CD14-positive monocyte (primary cell): ENCODE data around the gene IPO8. TPM values are rescaled to one million over a fixed set of nuclear protein-coding genes. Genes with fewer than 3 reads are reported as not detected.

Experiments used
- DNase-seq, 3 donors: peaks; one replicate each; pipeline ENCODE4 v3.0.0-alpha.2; 2011 to 2022
- H2AFZ ChIP-seq: 2 replicates; pipeline ENCODE4 v1.6.0; 2012; ENCODE audit warnings: mild to moderate bottlenecking, low read depth, low read length, inconsistent platforms; ENCODE audit not compliant: insufficient read depth, poor library complexity, severe bottlenecking
- H3K27ac ChIP-seq, 2 donors: 1 replicate in 1 of 2; 2 replicates in 1 of 2; pipeline ENCODE4 v1.5.1; 2012 to 2013; ENCODE audit warnings: low read length in 2 of 2, control low read depth in 1 of 2, inconsistent platforms in 1 of 2, low read depth in 1 of 2, mild to moderate bottlenecking in 1 of 2
- H3K27me3 ChIP-seq, 2 donors: one replicate each; pipeline versions ENCODE4 v1.6.0 to v1.6.1; 2011 to 2013; ENCODE audit warnings: low read length in 2 of 2; ENCODE audit not compliant: control insufficient read depth in 2 of 2, insufficient read depth in 2 of 2
- H3K36me3 ChIP-seq, 2 donors: replicated peaks in 1 of 2; 1 replicate in 1 of 2; 2 replicates in 1 of 2; pipeline versions ENCODE4 v1.5.1 to v1.6.1; 2012 to 2013; ENCODE audit warnings: low read length in 2 of 2, control low read depth in 1 of 2, inconsistent platforms in 1 of 2, mild to moderate bottlenecking in 1 of 2; ENCODE audit not compliant: insufficient read depth in 2 of 2, control insufficient read depth in 1 of 2
- H3K4me1 ChIP-seq, 2 donors: 1 replicate in 1 of 2; 2 replicates in 1 of 2; pipeline versions ENCODE4 v1.5.1 to v1.6.1; 2012 to 2013; ENCODE audit warnings: low read length in 2 of 2, control low read depth in 1 of 2, inconsistent platforms in 1 of 2, mild to moderate bottlenecking in 1 of 2, moderate library complexity in 1 of 2; ENCODE audit not compliant: insufficient read depth in 2 of 2, control insufficient read depth in 1 of 2
- H3K4me2 ChIP-seq: replicated peaks from 2 replicates; pipeline ENCODE3; 2012; ENCODE audit warnings: low read length, moderate library complexity, mild to moderate bottlenecking; ENCODE audit not compliant: poor library complexity, severe bottlenecking; ENCODE audit errors: extremely low read depth
- H3K4me3 ChIP-seq, 3 experiments: fragments of 200-600 bp in 1 of 3; sonication (generic) in 1 of 3; replicated peaks in 1 of 3; 1 replicate in 2 of 3; 2 replicates in 1 of 3; pipeline ENCODE4 v1.5.1; 2011 to 2013; ENCODE audit warnings: low read length in 3 of 3, mild to moderate bottlenecking in 3 of 3, control low read depth in 2 of 3, low read depth in 2 of 3, inconsistent platforms in 1 of 3, moderate library complexity in 1 of 3
- H3K79me2 ChIP-seq: 2 replicates; pipeline ENCODE4 v1.6.0; 2012; ENCODE audit warnings: mild to moderate bottlenecking, control low read depth, inconsistent platforms, low read length, moderate library complexity; ENCODE audit not compliant: insufficient read depth
- H3K9ac ChIP-seq: 2 replicates; pipeline ENCODE4 v1.6.0; 2017; ENCODE audit warnings: low read length, mild to moderate bottlenecking; ENCODE audit not compliant: insufficient read depth, poor library complexity, severe bottlenecking
- H3K9me3 ChIP-seq, 2 donors: replicated peaks in 1 of 2; 1 replicate in 1 of 2; 2 replicates in 1 of 2; pipeline versions ENCODE4 v1.5.1 to v1.6.1; 2012 to 2013; ENCODE audit warnings: low read length in 2 of 2, control low read depth in 1 of 2; ENCODE audit not compliant: control insufficient read depth in 1 of 2, insufficient read depth in 1 of 2
- H4K20me1 ChIP-seq: 2 replicates; pipeline ENCODE4 v1.6.0; 2012; ENCODE audit warnings: mild to moderate bottlenecking, low read length, control low read depth, moderate library complexity; ENCODE audit not compliant: insufficient read depth
- H3K27ac Mint-ChIP-seq, 7 donors: one replicate each; pipeline ENCODE4 v1.8.0; 2020; ENCODE audit warnings: mild to moderate bottlenecking in 7 of 7, mixed read lengths in 7 of 7, moderate library complexity in 6 of 7, inconsistent platforms in 2 of 7
- H3K27me3 Mint-ChIP-seq, 3 donors: one replicate each; pipeline ENCODE4 v1.8.0; 2021 to 2022; ENCODE audit warnings: low read depth in 3 of 3, mild to moderate bottlenecking in 3 of 3, mixed read lengths in 3 of 3, moderate library complexity in 3 of 3, inconsistent platforms in 1 of 3
- H3K36me3 Mint-ChIP-seq, 2 donors: one replicate each; pipeline ENCODE4 v1.8.0; 2020; ENCODE audit warnings: mixed read lengths in 2 of 2, inconsistent platforms in 1 of 2, mild to moderate bottlenecking in 1 of 2
- H3K4me1 Mint-ChIP-seq: one replicate; pipeline ENCODE4 v1.8.0; 2020; ENCODE audit warnings: mild to moderate bottlenecking, mixed read lengths
- H3K4me3 Mint-ChIP-seq, 2 donors: one replicate each; pipeline ENCODE4 v1.8.0; 2020; ENCODE audit warnings: mild to moderate bottlenecking in 2 of 2, mixed read lengths in 2 of 2, moderate library complexity in 1 of 2
- H3K9me3 Mint-ChIP-seq, 7 donors: one replicate each; pipeline ENCODE4 v1.8.0; 2020 to 2022; ENCODE audit warnings: mixed read lengths in 7 of 7, mild to moderate bottlenecking in 6 of 7, moderate library complexity in 6 of 7, inconsistent platforms in 2 of 7
- WGBS: methylation state at CpG from one replicate; pipeline ENCODE4 v1.1.5; 2013; ENCODE audit warnings: missing lambda C conversion rate; ENCODE audit not compliant: insufficient coverage; 5-methylcytosine and 5-hydroxymethylcytosine counted together
- intact Hi-C, 2 donors: fragments of 100-400 bp; cut with micrococcal nuclease; formaldehyde crosslinking; loops; one replicate each; pipeline versions ENCODE4 v1.15.0 to v1.15.1; 2023
- polyA plus RNA-seq, 3 donors: library from polyadenylated mRNA; depleted of rRNA in 1 of 3; unstranded in 2 of 3; stranded (reverse) in 1 of 3; fragments of 300-500 nt in 2 of 3; fragments of >200 nt in 1 of 3; fragmentation: Illumina TruSeq in 2 of 3; gene quantifications; 1 replicate in 2 of 3; 2 replicates in 1 of 3; pipeline ENCODE4 v1.2.3, GENCODE V29; 2012 to 2021
- TF ChIP-seq, protein P1 (sequence below): fragments of 200-600 bp; IDR thresholded peaks from one replicate; pipeline ENCODE4 v1.8.0; 2022; ENCODE audit warnings: antibody characterized with exemption, mild to moderate bottlenecking

Gene IPO8
- polyA plus RNA-seq, 3 donors: 8.4 to 15.8 (median 12.5) TPM

DNA sequence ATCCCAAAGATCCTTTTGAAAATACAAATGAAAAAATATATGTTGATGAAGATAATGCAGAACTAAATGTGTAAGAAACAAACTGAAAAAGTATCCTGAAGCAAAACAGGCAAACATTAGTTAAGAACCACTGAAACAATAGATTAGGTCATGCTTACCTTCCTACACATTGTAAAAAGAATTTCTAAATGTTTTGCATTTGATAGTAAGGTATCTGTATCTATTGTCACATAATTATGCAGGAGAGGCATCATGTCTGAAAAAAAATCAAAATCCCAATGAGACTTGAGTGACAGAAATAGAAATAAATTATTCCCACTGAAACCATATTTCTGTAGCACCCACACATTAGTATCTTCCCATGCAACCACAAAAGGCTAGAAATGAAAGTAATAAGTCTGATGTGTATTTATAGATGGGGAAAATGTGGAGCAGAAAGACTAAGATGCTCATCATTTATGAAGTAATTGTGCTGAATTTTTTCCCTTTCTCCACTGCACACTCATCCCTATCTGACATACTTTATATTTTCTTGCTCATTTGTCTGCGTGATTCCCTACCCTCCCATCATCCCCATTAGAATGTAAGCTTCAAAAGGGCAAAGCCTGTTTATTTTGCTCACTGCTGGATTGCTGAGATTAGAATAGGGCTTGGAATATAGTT is 43.5 kb downstream of the IPO8 start:
- no peak overlapping the region for H2AFZ ChIP-seq
- no CpG with 5 or more reads among the region's 1 CpG for WGBS
- no peaks in the 10 kb centered on the region for H3K9me3 ChIP-seq
- H3K4me2 ChIP-seq: no peak overlapping the region
- no peaks in the 10 kb centered on the region for H3K79me2 ChIP-seq
- DNase-seq: no peak
- no peak overlapping the region for H3K9ac ChIP-seq
- TF ChIP-seq, protein P1, sequence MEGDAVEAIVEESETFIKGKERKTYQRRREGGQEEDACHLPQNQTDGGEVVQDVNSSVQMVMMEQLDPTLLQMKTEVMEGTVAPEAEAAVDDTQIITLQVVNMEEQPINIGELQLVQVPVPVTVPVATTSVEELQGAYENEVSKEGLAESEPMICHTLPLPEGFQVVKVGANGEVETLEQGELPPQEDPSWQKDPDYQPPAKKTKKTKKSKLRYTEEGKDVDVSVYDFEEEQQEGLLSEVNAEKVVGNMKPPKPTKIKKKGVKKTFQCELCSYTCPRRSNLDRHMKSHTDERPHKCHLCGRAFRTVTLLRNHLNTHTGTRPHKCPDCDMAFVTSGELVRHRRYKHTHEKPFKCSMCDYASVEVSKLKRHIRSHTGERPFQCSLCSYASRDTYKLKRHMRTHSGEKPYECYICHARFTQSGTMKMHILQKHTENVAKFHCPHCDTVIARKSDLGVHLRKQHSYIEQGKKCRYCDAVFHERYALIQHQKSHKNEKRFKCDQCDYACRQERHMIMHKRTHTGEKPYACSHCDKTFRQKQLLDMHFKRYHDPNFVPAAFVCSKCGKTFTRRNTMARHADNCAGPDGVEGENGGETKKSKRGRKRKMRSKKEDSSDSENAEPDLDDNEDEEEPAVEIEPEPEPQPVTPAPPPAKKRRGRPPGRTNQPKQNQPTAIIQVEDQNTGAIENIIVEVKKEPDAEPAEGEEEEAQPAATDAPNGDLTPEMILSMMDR: no peak
- intact Hi-C loops: no loop called here
- Mint-ChIP-seq H3K9me3 (no peaks in the 10 kb centered on the region), H3K36me3 (peaks cover 44 to 48% of the 10 kb centered on the region in 2 donors), H3K4me3 (no peak overlapping the region), H3K27me3 (no peaks in the 10 kb centered on the region), H3K27ac (no peak overlapping the region), H3K4me1 (peaks cover 9% of the 10 kb centered on the region)
- no peaks in the 10 kb centered on the region for H3K4me1 ChIP-seq
- no peak overlapping the region for H3K4me3 ChIP-seq
- peaks cover 28 to 64% of the 10 kb centered on the region in 2 donors for H3K36me3 ChIP-seq
- H3K27me3 ChIP-seq: no peaks in the 10 kb centered on the region
- no peaks in the 10 kb centered on the region for H4K20me1 ChIP-seq
- H3K27ac ChIP-seq: no peak overlapping the region

GRCh38 chr12:30646821-30647220 is 48.8 kb downstream of the IPO8 start:
- no peaks in the 10 kb centered on the region for H3K4me1 Mint-ChIP-seq
- 100% methylated on average over 2 of the region's 4 CpGs for WGBS
- TF ChIP-seq, protein P1: no peak
- peaks cover 32 to 80% of the 10 kb centered on the region in 2 donors for H3K36me3 ChIP-seq
- H3K9me3 Mint-ChIP-seq: peaks cover 0 to 2% (median 0%) of the 10 kb centered on the region in 7 donors
- no peaks in the 10 kb centered on the region for H4K20me1 ChIP-seq
- H3K4me2 ChIP-seq: no peak overlapping the region
- DNase-seq: no peak
- no peak overlapping the region for H3K4me3 Mint-ChIP-seq
- no peak overlapping the region for H3K27ac Mint-ChIP-seq
- no peaks in the 10 kb centered on the region for H3K4me1 ChIP-seq
- no peak overlapping the region for H3K9ac ChIP-seq
- no peak overlapping the region for H3K4me3 ChIP-seq
- no peaks in the 10 kb centered on the region for H3K9me3 ChIP-seq
- H3K36me3 Mint-ChIP-seq: peaks cover 62 to 63% of the 10 kb centered on the region in 2 donors
- intact Hi-C loops: no loop called here
- H3K27ac ChIP-seq: no peak overlapping the region
- no peaks in the 10 kb centered on the region for H3K27me3 Mint-ChIP-seq
- no peak overlapping the region for H2AFZ ChIP-seq
- H3K27me3 ChIP-seq: no peaks in the 10 kb centered on the region
- H3K79me2 ChIP-seq: no peaks in the 10 kb centered on the region
